PC-9 (cell line): ENCODE results near the gene MLEC. TPM values are rescaled to one million over a fixed set of nuclear protein-coding genes. Genes with fewer than 3 reads are reported as not detected.

ENCODE experiments used
- BruUV-seq: library from RNA; stranded (reverse); fragments of 400-500 nt; replicated peaks from 2 replicates; lab custom pipeline; 2021; lab: Mats Ljungman, UMichigan
- CTCF ChIA-PET: fragments of 300-600 bp; sonication (Branson Sonifier 250); formaldehyde crosslinking; loops from one replicate; lab custom pipeline; 2022; ENCODE audit warnings: antibody characterized with exemption; lab: Charles Lee
- POLR2A ChIA-PET: fragments of 300-600 bp; sonication (Branson Sonifier 250); formaldehyde crosslinking; loops from one replicate; lab custom pipeline; 2022; ENCODE audit warnings: antibody characterized with exemption; ENCODE audit not compliant: unreplicated experiment; lab: Charles Lee
- DNase-seq, 2 experiments: peaks; one replicate each; pipeline versions ENCODE4 v3.0.0 to v3.0.0-alpha.2; 2015 to 2022; ENCODE audit warnings: mixed read lengths in 1 of 2
- H2AFZ ChIP-seq: fragments of 200-600 bp; sonication (generic); 2 replicates; pipeline ENCODE4 v1.8.1; 2017; ENCODE audit warnings: antibody characterized with exemption
- H3F3A ChIP-seq: fragments of 200-600 bp; sonication (generic); 2 replicates; pipeline ENCODE4 v1.8.1; 2017; ENCODE audit warnings: antibody characterized with exemption, mild to moderate bottlenecking, low read depth; ENCODE audit not compliant: insufficient read depth
- H3K27ac ChIP-seq: fragments of 200-600 bp; sonication (generic); 2 replicates; pipeline ENCODE4 v1.6.1; 2016; ENCODE audit warnings: mixed run types
- H3K27me3 ChIP-seq: fragments of 200-600 bp; sonication (generic); 2 replicates; pipeline ENCODE4 v1.6.1; 2016; ENCODE audit warnings: low read depth, mixed run types; ENCODE audit not compliant: insufficient read depth
- H3K36me3 ChIP-seq: fragments of 200-600 bp; sonication (generic); 2 replicates; pipeline ENCODE4 v1.6.1; 2016; ENCODE audit warnings: low read depth, mixed run types
- H3K4me1 ChIP-seq: fragments of 200-600 bp; sonication (generic); replicated peaks from 2 replicates; pipeline ENCODE4 v1.6.1; 2016; ENCODE audit warnings: mixed run types; ENCODE audit not compliant: insufficient read depth
- H3K4me2 ChIP-seq: fragments of 200-600 bp; sonication (generic); 2 replicates; pipeline ENCODE4 v1.6.1; 2017; ENCODE audit warnings: mixed run types
- H3K4me3 ChIP-seq: fragments of 200-600 bp; sonication (generic); 2 replicates; pipeline ENCODE4 v1.6.1; 2016; ENCODE audit warnings: mixed run types
- H3K79me2 ChIP-seq: fragments of 200-600 bp; sonication (generic); 2 replicates; pipeline ENCODE4 v1.6.1; 2017; ENCODE audit warnings: low read depth, mixed run types
- H3K9me2 ChIP-seq: fragments of 200-600 bp; sonication (generic); 2 replicates; pipeline ENCODE4 v1.8.1; 2017; ENCODE audit warnings: mild to moderate bottlenecking; ENCODE audit not compliant: insufficient read depth
- H3K9me3 ChIP-seq: fragments of 200-600 bp; sonication (generic); 2 replicates; pipeline ENCODE4 v1.8.1; 2016; ENCODE audit warnings: low read depth; ENCODE audit not compliant: insufficient read depth
- H4K20me1 ChIP-seq: fragments of 200-600 bp; sonication (generic); 2 replicates; pipeline ENCODE4 v1.8.1; 2017; ENCODE audit not compliant: insufficient read depth
- CTCF ChIP-seq: fragments of 200-600 bp; sonication (generic); conservative IDR thresholded peaks from 2 replicates; pipeline ENCODE4 v1.6.1; 2017; ENCODE audit warnings: mixed run types, antibody characterized with exemption, mild to moderate bottlenecking, moderate library complexity
- EZH2 ChIP-seq: fragments of 200-600 bp; sonication (generic); IDR thresholded peaks from 2 replicates; pipeline ENCODE4 v1.8.0; 2017; ENCODE audit warnings: antibody characterized with exemption, low read depth
- intact Hi-C: fragments of 100-400 bp; cut with micrococcal nuclease; formaldehyde crosslinking; loops from one replicate; pipeline ENCODE4 v1.10.0; 2022; ENCODE audit not compliant: unreplicated experiment
- total RNA-seq: library from RNA; stranded (reverse); gene quantifications from 2 replicates; pipeline ENCODE4 v1.2.3, GENCODE V29; 2021

MLEC gene
- total RNA-seq, 1 experiment from 2014 or later = 131 TPM

- no peaks in the 10 kb centered on the region for H3K9me2 ChIP-seq
- no TSS peak for BruUV-seq
- no peak for DNase-seq
- H3K9me3 ChIP-seq = no peaks in the 10 kb centered on the region
- H3K4me3 ChIP-seq = no peak overlapping the region
- H3K27me3 ChIP-seq = no peaks in the 10 kb centered on the region
- ChIA-PET POLR2A (no interaction called here), CTCF (interaction anchor here (0.9 kb wide), 1 partner anchor 10 kb away, joined by 3 read pairs; no protein-coding TSS in a partner anchor)
- peaks cover 11% of the 10 kb centered on the region; the same call in 1 of the 2 replicates for H3F3A ChIP-seq
- H3K36me3 ChIP-seq = peaks cover 7% of the 10 kb centered on the region; the same call in 1 of the 2 replicates
- H4K20me1 ChIP-seq = no peaks in the 10 kb centered on the region
- TF ChIP-seq CTCF (no peak), EZH2 (no peak)
- intact Hi-C loops = no loop called here
- H3K4me2 ChIP-seq = no peak overlapping the region
- no peaks in the 10 kb centered on the region; the same call in 1 of the 2 replicates for H3K4me1 ChIP-seq
- no peak overlapping the region for H3K27ac ChIP-seq
- H2AFZ ChIP-seq = no peak overlapping the region
- no peaks in the 10 kb centered on the region for H3K79me2 ChIP-seq
Observed at GRCh38 chr12:120720987-120721801, 34.2 kb downstream of the MLEC start.

- CTCF ChIA-PET = interaction anchor here (0.6 kb wide), 1 partner anchor 96 kb away, joined by 3 read pairs; no protein-coding TSS in a partner anchor
- no peak for TF ChIP-seq EZH2
- no peak for TF ChIP-seq CTCF
Observed at GRCh38 chr12:120721866-120722265, 34.9 kb downstream of the MLEC start.

GRCh38 chr12:120722784-120723183 is 35.8 kb downstream of the MLEC start:
- Histone ChIP-seq H3K4me3 (no peak overlapping the region), H3K27ac (no peak overlapping the region), H3K4me1 (no peaks in the 10 kb centered on the region; the same call in 1 of the 2 replicates), H4K20me1 (no peaks in the 10 kb centered on the region), H3K36me3 (peaks cover 7% of the 10 kb centered on the region; the same call in 1 of the 2 replicates), H3K4me2 (no peak overlapping the region), H3K9me2 (no peaks in the 10 kb centered on the region), H3K27me3 (no peaks in the 10 kb centered on the region), H3K9me3 (no peaks in the 10 kb centered on the region), H2AFZ (no peak overlapping the region), H3K79me2 (no peaks in the 10 kb centered on the region), H3F3A (peaks cover 11% of the 10 kb centered on the region; the same call in 1 of the 2 replicates)
- ChIA-PET CTCF (no interaction called here), POLR2A (interaction anchor here (0.9 kb wide), 1 partner anchor 44 kb away, joined by 8 read pairs; no protein-coding TSS in a partner anchor)
- DNase-seq = no peak
- BruUV-seq = no TSS peak
- TF ChIP-seq EZH2 (no peak), CTCF (no peak)
- intact Hi-C loops = no loop called here

More at GRCh38 chr12:120721866-120722265, 34.9 kb downstream of the MLEC start:
- Histone ChIP-seq H4K20me1 (no peaks in the 10 kb centered on the region), H3K9me2 (no peaks in the 10 kb centered on the region), H3K4me2 (no peak overlapping the region), H3F3A (peaks cover 11% of the 10 kb centered on the region; the same call in 1 of the 2 replicates), H3K27ac (no peak overlapping the region), H3K79me2 (no peaks in the 10 kb centered on the region), H3K36me3 (peaks cover 7% of the 10 kb centered on the region; the same call in 1 of the 2 replicates), H3K4me1 (no peaks in the 10 kb centered on the region; the same call in 1 of the 2 replicates), H2AFZ (no peak overlapping the region), H3K4me3 (no peak overlapping the region), H3K9me3 (no peaks in the 10 kb centered on the region), H3K27me3 (no peaks in the 10 kb centered on the region)
- intact Hi-C loops = no loop called here
- DNase-seq = no peak
- BruUV-seq = no TSS peak
- POLR2A ChIA-PET = interaction anchor here (0.9 kb wide), 1 partner anchor 43 kb away, joined by 8 read pairs; no protein-coding TSS in a partner anchor
